ENCODE results near the gene TMEM107.
"Not testable (repeated sequence)": the region's sequence is repeated elsewhere in the genome, so short reads cannot be mapped to it uniquely, and the experiment has no call there.

TMEM107 gene

DNA sequence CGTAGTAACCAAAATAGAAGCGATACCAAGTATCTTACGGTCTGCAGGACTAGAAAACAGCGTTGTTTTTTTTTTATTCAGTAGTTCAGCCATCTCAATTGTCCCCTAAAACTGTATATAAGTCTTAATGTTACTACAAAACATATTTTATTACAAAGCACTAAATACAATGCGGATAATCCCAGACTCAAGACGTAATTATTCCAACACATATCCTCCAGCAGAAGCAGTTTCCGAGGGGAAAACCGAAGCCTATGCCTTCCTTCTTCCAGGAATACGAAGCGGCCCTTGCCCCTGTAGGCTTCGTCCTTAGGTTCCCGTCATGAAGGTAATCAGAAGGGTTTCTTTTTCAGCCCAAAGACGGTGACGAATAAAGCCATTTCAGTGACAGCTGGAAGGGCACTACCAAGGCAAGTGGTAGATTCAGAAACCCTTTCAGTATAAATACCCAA lies 2.3 kb downstream of the TMEM107 start:
- DNase-seq (ENCODE audit: extremely low read depth, low read depth) = no peak
- TF ChIP-seq CTCF (IDR thresholded peaks at IDR 0.05; ENCODE audit: low read depth, low read length) = no peak

DNA sequence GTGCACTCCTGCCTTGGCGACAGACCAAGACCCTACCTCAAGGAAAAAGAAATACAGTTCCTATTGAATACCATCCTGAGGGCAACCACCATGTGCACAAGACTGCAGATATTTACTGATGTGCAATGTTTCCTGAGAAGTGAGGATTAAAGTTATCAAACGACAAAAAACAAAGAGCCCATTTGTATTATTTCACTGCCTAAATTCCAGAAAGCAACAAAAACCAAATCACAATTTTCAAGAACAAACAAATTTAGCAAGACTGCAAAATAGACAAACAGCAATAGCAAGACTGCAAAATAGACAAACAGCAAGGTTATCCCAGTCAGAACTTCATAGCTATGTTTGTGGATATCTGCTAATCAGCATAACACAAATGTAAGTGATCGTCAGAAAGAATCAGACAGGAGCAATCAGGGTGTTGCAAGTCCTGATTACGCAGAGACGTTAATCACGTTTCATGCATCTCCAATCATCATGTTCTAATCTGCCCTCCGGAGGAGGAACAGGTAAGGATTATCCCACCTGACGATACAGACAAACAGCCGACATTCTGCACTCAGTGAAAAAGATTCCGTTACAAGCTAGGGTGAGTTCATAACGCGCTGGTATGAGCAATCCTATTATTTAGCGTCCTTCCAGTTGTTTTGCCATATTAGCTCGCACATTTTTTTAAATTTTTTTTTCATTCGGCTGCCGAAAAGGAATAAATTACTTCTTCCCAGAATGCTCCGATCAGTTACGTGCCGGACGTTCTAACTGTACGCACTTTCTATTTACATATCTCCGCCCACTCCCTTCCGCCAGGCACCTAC lies 2.9 kb downstream of the TMEM107 start:
- DNase-seq (ENCODE audit: extremely low read depth, low read depth) = peak; percentile 90
- no peak for TF ChIP-seq CTCF (IDR thresholded peaks at IDR 0.05; ENCODE audit: low read depth, low read length)

DNA sequence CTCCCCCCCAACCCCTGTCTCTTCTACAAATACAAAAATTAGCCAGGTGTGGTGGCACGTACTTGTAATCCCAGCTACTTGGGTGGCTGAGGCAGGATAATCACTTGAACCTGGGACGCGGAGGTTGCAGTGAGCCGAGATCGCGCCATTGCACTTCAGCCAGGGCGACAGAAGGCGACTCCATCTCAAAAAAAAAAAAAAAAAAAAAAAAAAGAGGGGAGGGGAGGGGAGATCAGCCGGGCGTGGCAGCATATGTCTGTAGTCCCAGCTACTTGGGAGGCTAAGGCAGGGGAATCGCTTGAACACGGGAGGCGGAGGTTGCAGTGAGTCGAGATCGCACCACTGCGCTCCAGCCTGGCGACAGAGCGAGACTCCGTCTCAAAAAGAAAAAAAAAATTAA lies 6.0 kb downstream of the TMEM107 start:
- not testable (repeated sequence) for DNase-seq (ENCODE audit: extremely low read depth, low read depth)

DNA sequence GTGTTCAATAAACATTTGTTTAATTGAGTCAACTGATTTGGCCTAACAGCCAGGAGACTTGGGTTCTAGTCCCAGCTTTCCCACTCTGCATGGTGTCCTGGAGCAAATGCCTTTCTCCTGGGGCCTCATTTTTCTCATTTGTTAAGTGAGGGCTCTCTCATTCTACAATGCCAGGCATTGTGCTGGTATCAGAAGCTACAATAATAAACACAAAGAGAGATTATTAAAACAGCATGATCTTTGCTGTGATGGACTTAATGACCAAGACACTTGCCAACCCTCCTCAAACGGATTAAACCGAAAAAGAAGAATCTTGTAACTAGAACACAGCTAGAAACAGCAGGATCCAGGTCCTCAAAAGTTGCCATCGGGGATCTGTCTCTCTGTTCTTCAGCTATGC lies 8.7 kb downstream of the TMEM107 start:
- no peak for DNase-seq (ENCODE audit: extremely low read depth, low read depth)
- TF ChIP-seq CTCF (IDR thresholded peaks at IDR 0.05; ENCODE audit: low read depth, low read length) = no peak

GRCh38 chr17:8166731-8167130 lies 9.4 kb downstream of the TMEM107 start:
- DNase-seq (ENCODE audit: extremely low read depth, low read depth) = no peak
- TF ChIP-seq CTCF (IDR thresholded peaks at IDR 0.05; ENCODE audit: low read depth, low read length) = no peak

GRCh38 chr17:8164815-8165131 lies 11.4 kb downstream of the TMEM107 start:
- DNase-seq (ENCODE audit: extremely low read depth, low read depth) = no peak
- TF ChIP-seq CTCF (IDR thresholded peaks at IDR 0.05; ENCODE audit: low read depth, low read length) = no peak

DNA sequence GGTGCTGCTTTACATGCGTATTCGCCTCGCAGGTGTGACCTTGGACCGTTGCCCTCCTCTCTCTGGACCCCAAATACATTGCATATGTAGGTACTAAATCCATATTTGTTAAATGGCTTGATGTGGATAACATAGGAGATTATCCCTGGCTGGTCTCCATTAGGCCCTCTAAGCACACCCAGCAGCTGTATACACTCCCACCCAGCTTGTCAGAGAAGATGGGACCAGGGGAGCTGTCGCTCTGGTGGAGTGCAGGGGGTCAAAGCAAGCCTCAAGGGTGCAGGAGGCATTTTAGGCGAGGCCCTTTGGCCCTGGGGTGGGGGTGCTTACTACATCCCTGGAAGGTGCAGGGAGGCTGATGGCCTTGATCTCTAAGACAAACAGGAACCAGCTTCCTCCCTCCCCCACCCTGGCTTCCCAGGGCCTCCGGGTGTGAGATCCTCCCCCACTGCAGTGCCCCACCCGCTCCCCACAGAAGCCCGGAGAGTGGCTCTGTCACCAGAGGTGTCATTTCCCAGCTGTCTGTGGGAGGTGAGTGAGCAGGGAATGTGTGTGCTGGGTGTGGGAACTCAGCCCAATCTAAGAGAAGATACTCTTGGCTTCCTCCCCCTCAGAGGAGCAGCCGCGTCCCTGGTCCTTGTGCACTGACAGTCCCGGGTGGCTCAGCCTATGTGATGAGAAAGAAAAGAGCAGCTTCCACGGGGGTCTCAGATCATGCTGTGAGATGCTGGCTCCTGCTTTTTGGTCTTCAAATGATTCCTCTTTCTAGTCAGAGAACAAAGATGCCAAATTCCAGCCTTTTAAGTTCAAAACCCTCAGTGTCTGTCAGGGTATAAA lies 12.0 kb downstream of the TMEM107 start:
- DNase-seq (ENCODE audit: extremely low read depth, low read depth) = no peak
- no peak for TF ChIP-seq CTCF (IDR thresholded peaks at IDR 0.05; ENCODE audit: low read depth, low read length)

Measured in AG09319 (cell line).